ENCODE measurements around the gene AP5Z1.

The AP5Z1 gene

DNA sequence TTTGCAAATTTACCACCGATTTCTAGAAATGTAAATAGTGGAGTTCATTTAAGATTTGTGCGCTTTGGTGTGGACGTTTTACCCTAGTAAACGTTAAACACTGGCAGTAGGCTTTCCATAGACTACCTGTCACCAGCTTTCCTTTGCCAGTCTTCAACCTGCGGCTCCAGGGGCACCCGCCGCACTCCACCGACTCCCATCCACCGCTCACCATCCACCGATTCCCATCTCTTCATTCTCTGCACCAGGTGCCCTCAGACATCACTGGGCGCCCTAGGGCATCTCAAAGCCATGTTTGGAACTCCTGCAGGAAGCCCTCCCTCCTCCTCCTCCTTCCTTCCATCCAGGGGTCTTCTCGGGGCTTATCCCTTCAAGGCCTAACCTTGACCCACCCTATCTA lies 1.4 kb upstream of the AP5Z1 start:
- Histone ChIP-seq H3K27me3 (ENCODE audit: insufficient read depth, low read length, poor library complexity) (no peaks in the 10 kb centered on the region), H3K9me3 (ENCODE audit: insufficient read depth, low read length, severe bottlenecking) (no peaks in the 10 kb centered on the region), H3K4me3 (ENCODE audit: low read depth in 1 of 2, low read length in 2 of 2) (peak overlapping the region in 1 of 2 experiments; percentile 99; a peak in 1 of 4 replicates), H3K9ac (ENCODE audit: low read depth, low read length) (peak overlapping the region; percentile 77; the same call in 1 of the 2 replicates), H4K20me1 (ENCODE audit: insufficient read depth, low read length) (peaks cover 8% of the 10 kb centered on the region), H3K4me1 (ENCODE audit: insufficient read depth, low read length) (peaks cover 37% of the 10 kb centered on the region), H2AFZ (ENCODE audit: low read depth, low read length) (0 out of 2 replicates have a peak overlapping the region, but pooled peaks have one; percentile 42), H3K79me2 (ENCODE audit: insufficient read depth, low read length) (peaks cover 34% of the 10 kb centered on the region), H3K4me2 (ENCODE audit: insufficient read depth, low read length) (peak overlapping the region; percentile 75), H3K27ac (ENCODE audit: low read length) (no peak overlapping the region), H3K36me3 (ENCODE audit: insufficient read depth, low read length) (peaks cover 7% of the 10 kb centered on the region)
- no peak for DNase-seq
- no peak for ATAC-seq (ENCODE audit: insufficient read depth, low read depth)
- TF ChIP-seq, protein P1, sequence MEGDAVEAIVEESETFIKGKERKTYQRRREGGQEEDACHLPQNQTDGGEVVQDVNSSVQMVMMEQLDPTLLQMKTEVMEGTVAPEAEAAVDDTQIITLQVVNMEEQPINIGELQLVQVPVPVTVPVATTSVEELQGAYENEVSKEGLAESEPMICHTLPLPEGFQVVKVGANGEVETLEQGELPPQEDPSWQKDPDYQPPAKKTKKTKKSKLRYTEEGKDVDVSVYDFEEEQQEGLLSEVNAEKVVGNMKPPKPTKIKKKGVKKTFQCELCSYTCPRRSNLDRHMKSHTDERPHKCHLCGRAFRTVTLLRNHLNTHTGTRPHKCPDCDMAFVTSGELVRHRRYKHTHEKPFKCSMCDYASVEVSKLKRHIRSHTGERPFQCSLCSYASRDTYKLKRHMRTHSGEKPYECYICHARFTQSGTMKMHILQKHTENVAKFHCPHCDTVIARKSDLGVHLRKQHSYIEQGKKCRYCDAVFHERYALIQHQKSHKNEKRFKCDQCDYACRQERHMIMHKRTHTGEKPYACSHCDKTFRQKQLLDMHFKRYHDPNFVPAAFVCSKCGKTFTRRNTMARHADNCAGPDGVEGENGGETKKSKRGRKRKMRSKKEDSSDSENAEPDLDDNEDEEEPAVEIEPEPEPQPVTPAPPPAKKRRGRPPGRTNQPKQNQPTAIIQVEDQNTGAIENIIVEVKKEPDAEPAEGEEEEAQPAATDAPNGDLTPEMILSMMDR (IDR thresholded peaks at IDR 0.05; ENCODE audit: borderline replicate concordance, extremely low read depth, low read length, poor library complexity, severe bottlenecking), result no peak
- TF ChIP-seq EZH2 (IDR thresholded peaks at IDR 0.05; ENCODE audit: borderline replicate concordance, low read depth, low read length, severe bottlenecking), result no peak

DNA sequence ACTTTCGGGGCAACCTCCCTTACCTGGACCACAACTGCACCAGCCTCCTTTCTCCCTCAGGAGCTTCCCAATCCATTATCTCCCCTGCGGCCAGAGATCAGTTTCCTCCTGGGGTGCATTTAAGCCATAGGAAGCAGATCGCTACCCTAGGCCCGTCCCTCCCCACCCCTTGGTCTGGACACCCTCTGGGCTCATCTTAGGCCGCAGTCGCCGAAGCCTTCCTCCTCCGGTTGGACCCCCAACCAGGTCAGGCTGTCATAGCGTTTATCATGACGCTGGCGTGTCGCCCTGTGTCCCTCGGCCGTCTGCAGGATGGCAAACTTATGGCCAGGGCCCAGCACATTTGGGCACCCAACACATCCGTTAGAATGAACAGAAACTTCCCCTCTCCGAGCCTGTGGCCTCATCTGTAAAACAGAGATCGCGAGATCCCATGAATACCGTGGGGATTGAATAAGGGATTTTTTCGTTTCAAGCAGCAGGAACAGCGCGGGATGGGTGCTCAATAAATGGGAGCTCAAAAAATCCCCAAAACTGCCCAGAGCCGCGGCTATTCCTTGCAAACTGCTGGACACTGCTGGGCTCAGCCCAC lies 669 bp upstream of the AP5Z1 start:
- Histone ChIP-seq H3K4me1 (ENCODE audit: insufficient read depth, low read length) (peaks cover 37% of the 10 kb centered on the region), H3K27ac (ENCODE audit: low read length) (peak overlapping the region; percentile 86), H3K9ac (ENCODE audit: low read depth, low read length) (peak overlapping the region; percentile 77), H3K9me3 (ENCODE audit: insufficient read depth, low read length, severe bottlenecking) (no peaks in the 10 kb centered on the region), H4K20me1 (ENCODE audit: insufficient read depth, low read length) (peaks cover 8% of the 10 kb centered on the region), H3K79me2 (ENCODE audit: insufficient read depth, low read length) (peaks cover 37% of the 10 kb centered on the region), H3K36me3 (ENCODE audit: insufficient read depth, low read length) (peaks cover 7% of the 10 kb centered on the region), H3K27me3 (ENCODE audit: insufficient read depth, low read length, poor library complexity) (no peaks in the 10 kb centered on the region), H2AFZ (ENCODE audit: low read depth, low read length) (peak overlapping the region; percentile 79), H3K4me3 (ENCODE audit: low read depth in 1 of 2, low read length in 2 of 2) (peak overlapping the region; percentile 91 to 99), H3K4me2 (ENCODE audit: insufficient read depth, low read length) (peak overlapping the region; percentile 75)
- TF ChIP-seq, protein P1 (IDR thresholded peaks at IDR 0.05; ENCODE audit: borderline replicate concordance, extremely low read depth, low read length, poor library complexity, severe bottlenecking), result no peak
- no peak for TF ChIP-seq EZH2 (IDR thresholded peaks at IDR 0.05; ENCODE audit: borderline replicate concordance, low read depth, low read length, severe bottlenecking)
- ATAC-seq (ENCODE audit: insufficient read depth, low read depth) (peak; percentile 1; the same call in 1 of the 3 replicates), DNase-seq (no peak)

DNA sequence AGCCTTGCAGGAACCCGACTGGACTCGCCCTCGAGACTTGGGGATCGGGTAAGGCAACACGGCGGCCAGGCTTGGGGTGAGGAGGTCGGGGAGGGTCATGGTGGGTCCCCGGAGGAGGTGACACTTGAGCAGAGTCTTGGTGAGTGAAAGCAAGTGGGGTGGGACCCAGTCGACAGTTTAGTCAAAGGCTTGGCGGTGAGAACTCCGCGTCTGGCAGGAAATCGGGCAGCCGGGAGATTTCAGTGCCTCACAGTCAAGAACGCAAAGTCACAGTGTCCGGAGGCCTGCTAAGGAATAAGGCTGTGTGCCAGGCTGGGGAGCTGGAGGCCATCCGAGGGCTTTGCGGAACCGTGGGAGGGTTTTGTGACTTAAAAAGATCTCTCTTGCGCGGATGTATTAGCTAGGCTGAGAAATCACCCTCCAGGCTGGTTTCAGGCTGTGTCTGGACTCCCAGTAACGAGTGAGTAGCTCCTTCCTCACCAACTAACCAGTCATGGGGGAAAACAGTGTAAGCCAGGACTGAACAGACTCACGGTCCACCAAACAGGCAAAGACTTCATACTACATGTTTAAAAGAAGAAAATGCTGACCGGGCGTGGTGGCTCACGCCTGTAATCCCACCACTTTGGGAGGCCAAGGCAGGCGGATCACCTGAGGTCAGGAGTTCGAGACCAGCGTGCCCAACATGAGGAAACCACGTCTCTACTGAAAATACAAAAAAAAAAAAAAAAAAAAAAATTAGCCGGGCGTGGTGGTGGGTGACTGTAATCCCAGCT lies 613 bp downstream of the AP5Z1 start:
- Histone ChIP-seq H3K27ac (ENCODE audit: low read length) (peak overlapping the region; percentile 80), H3K9me3 (ENCODE audit: insufficient read depth, low read length, severe bottlenecking) (no peaks in the 10 kb centered on the region), H3K27me3 (ENCODE audit: insufficient read depth, low read length, poor library complexity) (no peaks in the 10 kb centered on the region), H3K4me3 (ENCODE audit: low read depth in 1 of 2, low read length in 2 of 2) (peak overlapping the region; percentile 91 to 99), H3K4me2 (ENCODE audit: insufficient read depth, low read length) (peak overlapping the region; percentile 75), H3K4me1 (ENCODE audit: insufficient read depth, low read length) (peaks cover 37% of the 10 kb centered on the region), H2AFZ (ENCODE audit: low read depth, low read length) (peak overlapping the region; percentile 83), H3K79me2 (ENCODE audit: insufficient read depth, low read length) (peaks cover 41% of the 10 kb centered on the region), H3K9ac (ENCODE audit: low read depth, low read length) (peak overlapping the region; percentile 77), H4K20me1 (ENCODE audit: insufficient read depth, low read length) (peaks cover 8% of the 10 kb centered on the region), H3K36me3 (ENCODE audit: insufficient read depth, low read length) (peaks cover 12% of the 10 kb centered on the region)
- DNase-seq (peak; percentile 41), ATAC-seq (ENCODE audit: insufficient read depth, low read depth) (peak; percentile 11)
- TF ChIP-seq EZH2 (IDR thresholded peaks at IDR 0.05; ENCODE audit: borderline replicate concordance, low read depth, low read length, severe bottlenecking), result no peak
- TF ChIP-seq, protein P1 (IDR thresholded peaks at IDR 0.05; ENCODE audit: borderline replicate concordance, extremely low read depth, low read length, poor library complexity, severe bottlenecking), result no peak

Measured in DND-41 (cell line).